ENCODE measurements around the gene HSFX2.
"Not testable (repeated sequence)": the region's sequence is repeated elsewhere in the genome, so short reads cannot be mapped to it uniquely, and the experiment has no call there.

Gene HSFX2, protein sequence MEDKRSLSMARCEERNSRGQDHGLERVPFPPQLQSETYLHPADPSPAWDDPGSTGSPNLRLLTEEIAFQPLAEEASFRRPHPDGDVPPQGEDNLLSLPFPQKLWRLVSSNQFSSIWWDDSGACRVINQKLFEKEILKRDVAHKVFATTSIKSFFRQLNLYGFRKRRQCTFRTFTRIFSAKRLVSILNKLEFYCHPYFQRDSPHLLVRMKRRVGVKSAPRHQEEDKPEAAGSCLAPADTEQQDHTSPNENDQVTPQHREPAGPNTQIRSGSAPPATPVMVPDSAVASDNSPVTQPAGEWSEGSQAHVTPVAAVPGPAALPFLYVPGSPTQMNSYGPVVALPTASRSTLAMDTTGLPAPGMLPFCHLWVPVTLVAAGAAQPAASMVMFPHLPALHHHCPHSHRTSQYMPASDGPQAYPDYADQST

DNA sequence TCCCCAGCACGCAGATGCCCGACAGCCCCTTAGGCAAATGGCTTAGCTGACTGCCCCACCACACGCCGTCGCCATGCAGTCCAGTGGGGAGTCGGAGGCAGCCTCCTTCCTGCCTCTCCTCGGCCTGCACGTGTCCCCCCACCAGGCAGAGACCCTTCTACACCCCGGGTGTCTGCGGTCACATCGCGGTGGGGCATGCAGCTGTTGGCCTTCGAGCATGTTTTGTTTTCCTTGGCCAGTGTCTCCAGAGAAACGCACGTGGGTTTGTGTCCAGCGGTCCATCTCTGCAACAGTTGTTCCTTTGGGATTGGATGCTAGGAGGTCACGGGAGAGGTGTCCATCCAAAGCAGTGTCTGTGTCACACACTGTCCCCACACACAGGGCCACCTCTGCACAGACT, at the start of gene HSFX2:
TSS of gene HSFX2 (minus strand) at position 101 of the 400 bp plus-strand sequence. CDS start 614 bp downstream, outside the sequence.
- DNase-seq (ENCODE audit: low spot score): not testable (repeated sequence)

- DNase-seq (ENCODE audit: low spot score): no peak
These were observed 48.4 kb upstream of the HSFX2 start for GRCh38 chrX:149643496-149643895.

GRCh38 chrX:149641835-149642234, 46.7 kb upstream of the HSFX2 start:
- no peak for DNase-seq (ENCODE audit: low spot score)

DNA sequence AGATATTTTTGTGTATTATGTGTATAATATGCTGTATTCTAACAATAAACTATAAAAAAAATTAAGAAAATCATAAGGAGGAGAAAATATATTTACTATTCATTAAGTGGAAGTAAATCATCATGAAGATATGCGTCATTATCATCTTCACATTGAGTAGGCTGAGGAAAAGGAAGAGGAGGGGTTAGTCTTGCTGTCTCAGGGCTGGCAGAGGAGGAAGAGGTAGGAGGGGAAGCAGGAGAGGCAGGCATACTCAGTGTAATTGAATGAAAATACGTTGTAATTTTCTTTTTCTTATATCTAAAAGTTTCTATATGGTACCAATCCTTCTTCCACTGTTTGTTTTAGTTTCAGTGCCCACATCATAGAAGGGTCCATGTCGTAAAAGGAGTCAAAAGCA, 46.3 kb upstream of the HSFX2 start:
- DNase-seq (ENCODE audit: low spot score): no peak

GRCh38 chrX:149639568-149639967, 44.5 kb upstream of the HSFX2 start:
- DNase-seq (ENCODE audit: low spot score): no peak

GRCh38 chrX:149638860-149639259, 43.7 kb upstream of the HSFX2 start:
- DNase-seq (ENCODE audit: low spot score): no peak

DNA sequence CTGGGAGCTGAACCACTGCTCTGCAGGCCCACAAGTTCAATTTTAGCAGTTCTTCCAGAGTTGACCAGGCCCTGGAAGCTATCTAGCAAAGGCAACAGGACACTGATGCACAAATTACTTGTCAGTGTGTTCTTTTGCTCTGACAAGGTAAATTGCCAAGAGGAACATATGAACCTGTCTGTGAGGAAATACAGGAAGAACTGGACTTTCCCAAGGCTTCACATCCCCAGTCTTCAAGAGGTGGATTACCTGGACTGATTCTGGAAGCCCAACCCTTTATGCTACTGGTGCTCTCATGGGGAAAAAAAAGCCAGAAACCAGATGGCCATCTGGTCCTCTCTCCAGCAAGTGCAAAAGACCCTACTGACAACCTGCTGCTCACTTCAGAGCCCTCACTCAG, 38.4 kb upstream of the HSFX2 start:
- DNase-seq (ENCODE audit: low spot score): no peak

- peak; percentile 69 for DNase-seq (ENCODE audit: low spot score)
These were observed 36.4 kb upstream of the HSFX2 start, which contains the start of gene TMEM185A for GRCh38 chrX:149631234-149632165. Gene TMEM185A (minus strand): TSS chrX:149631792. CDS start chrX:149631580, 212 bp downstream.

- DNase-seq (ENCODE audit: low spot score): no peak
These were observed 35.6 kb upstream of the HSFX2 start for GRCh38 chrX:149630681-149631233.

- DNase-seq (ENCODE audit: low spot score): no peak
These were observed 34.7 kb upstream of the HSFX2 start for GRCh38 chrX:149629730-149630387.

DNA sequence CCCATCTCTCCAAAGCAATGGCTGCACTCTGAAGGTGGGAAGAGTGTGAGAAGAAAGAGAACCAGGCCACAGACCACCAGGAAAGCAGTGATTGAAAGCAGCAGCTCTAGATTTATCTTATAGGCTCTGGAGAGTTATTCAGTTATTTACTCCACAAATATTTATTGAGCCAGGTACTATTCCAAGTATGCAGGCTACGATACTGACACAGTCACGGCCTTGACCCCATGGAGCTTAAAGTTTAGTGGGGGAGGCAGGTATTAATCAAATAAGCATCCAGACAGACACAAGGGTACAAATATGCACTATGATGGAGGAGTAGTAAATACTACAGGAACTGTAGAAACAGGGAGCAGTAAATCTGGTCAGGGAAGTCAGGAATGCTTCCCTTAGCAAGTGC, 33.7 kb upstream of the HSFX2 start:
- no peak for DNase-seq (ENCODE audit: low spot score)

DNA sequence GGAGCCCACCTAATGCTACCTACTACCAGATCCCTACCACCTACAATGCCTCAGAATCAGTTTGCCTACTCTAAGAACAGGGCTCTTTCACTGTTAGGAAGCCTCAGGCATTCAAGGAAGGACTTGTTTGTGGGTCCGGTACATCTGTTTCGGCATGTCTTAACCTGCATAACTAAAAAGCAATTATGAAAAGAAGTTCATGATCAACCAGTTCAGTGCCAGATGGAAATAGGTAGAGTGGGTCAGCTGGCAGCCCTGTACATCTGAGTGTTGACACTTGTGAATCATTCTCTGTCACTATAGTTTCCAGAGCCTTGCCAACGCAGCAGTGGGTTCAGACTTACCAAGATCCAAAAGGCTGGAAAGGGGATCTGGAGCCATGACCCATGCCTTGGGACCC, 33.2 kb upstream of the HSFX2 start:
- DNase-seq (ENCODE audit: low spot score): no peak

- not testable (repeated sequence) for DNase-seq (ENCODE audit: low spot score)
These were observed 31.7 kb upstream of the HSFX2 start for GRCh38 chrX:149626829-149627228.

- DNase-seq (ENCODE audit: low spot score): not testable (repeated sequence)
These were observed 24.5 kb upstream of the HSFX2 start for GRCh38 chrX:149619662-149620061.

- no peak for DNase-seq (ENCODE audit: low spot score)
These were observed 23.8 kb upstream of the HSFX2 start for GRCh38 chrX:149618871-149619270.

DNA sequence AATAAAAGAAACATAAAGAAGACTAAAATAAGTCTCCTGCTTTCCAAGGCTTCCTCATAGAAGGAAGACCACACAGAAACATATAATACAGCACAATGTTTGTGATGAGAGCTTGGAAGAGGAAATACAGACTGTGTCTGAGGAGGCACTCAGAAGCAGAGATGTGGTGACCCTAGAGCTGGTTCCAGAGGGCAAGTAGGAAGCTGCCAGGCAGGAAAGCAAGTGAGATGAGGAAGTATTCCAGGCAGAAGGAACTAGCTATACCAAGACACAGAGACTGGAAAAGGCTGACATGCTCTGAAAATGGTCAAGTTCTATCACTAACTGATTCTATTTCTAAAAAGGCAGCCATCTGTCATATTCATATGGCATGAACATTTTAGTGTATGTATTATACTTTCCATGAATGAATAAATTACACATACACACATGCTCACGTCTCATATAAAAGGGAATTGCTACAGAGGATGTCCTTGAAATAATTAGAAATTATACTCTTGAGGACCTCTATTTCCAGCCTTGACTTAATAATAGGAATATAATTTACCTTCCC, 16.6 kb upstream of the HSFX2 start:
- no peak for DNase-seq (ENCODE audit: low spot score)

GRCh38 chrX:149610511-149610910, 15.4 kb upstream of the HSFX2 start:
- DNase-seq (ENCODE audit: low spot score): no peak

DNA sequence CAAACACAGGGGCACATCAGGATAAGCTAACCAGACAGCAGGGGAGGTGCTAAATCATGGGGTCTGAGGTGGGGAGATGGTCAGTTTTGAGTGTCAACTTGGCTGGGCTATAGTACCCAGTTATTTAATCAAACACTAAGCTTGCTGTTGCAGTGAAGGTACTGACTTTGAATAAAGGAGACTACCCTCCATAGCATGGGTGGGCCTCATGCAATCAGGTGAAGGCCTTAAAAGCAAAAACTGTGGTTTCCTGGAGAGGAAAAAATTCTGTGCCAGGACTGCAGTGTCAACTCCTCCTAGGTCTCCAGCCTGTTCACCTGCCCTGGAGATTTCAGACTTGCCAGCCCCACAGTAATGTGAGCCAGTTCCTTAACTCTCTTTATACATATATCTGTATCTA, 12.6 kb upstream of the HSFX2 start:
- DNase-seq (ENCODE audit: low spot score): no peak

GRCh38 chrX:149605248-149605885, 10.3 kb upstream of the HSFX2 start:
- not testable (repeated sequence) for DNase-seq (ENCODE audit: low spot score)

DNA sequence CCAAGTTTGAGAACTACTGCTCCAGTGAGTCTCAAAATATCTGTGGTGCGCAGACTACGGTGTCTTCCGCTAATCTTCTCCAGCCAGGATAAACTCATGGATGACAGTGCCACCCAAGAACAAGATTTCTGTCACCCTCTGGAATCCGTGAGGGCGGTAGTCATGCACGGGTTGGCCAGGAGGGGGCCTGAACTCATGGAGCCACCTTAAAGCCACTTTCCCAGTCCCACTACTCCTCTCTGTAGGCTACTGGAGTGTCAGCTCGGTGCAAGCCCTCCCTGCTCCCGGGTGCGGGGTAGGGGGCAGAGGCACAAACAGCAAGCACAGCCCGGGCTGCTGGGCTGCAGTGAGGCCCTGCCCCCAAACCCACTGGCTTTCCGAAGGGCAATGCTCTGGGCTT, 3.5 kb upstream of the HSFX2 start:
- not testable (repeated sequence) for DNase-seq (ENCODE audit: low spot score)

DNA sequence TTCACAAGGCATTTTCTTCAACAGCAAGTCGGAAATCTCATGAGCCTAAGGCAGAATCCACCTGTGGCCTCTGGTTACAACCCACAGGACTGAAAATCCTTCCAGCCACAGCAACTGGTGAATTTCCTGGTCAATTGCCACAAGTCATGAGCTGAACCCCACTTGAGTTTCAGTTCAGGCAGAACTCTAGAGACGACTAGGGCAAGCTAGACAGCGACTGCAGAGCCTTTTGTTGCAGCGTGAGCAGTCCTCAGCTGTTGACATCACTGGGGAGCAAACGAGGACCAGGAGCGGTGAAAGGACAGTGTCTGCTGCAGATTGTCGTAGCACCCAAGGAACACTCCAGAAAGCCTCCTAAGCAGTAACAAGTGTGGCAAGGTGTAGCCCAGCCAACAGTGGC, 829 bp upstream of the HSFX2 start:
- not testable (repeated sequence) for DNase-seq (ENCODE audit: low spot score)
